ENCODE results near the gene AUNIP.

AUNIP gene

GRCh38 chr1:25878690-25879089 lies 19.4 kb upstream of the AUNIP start:
- Mint-ChIP-seq H3K36me3 (ENCODE audit: insufficient read depth) (no peaks in the 10 kb centered on the region), H3K27me3 (no peaks in the 10 kb centered on the region), H3K4me1 (ENCODE audit: low read depth in 2 of 2) (peaks cover 6 to 9% of the 10 kb centered on the region in 2 donors), H3K9me3 (no peaks in the 10 kb centered on the region), H3K27ac (no peak overlapping the region), H3K4me3 (no peak overlapping the region)
- no peak for ATAC-seq (replicated peaks)
- no peak for DNase-seq

- ATAC-seq (replicated peaks) (no peak), DNase-seq (no peak)
- Mint-ChIP-seq H3K4me3 (no peak overlapping the region), H3K9me3 (no peaks in the 10 kb centered on the region), H3K27me3 (no peaks in the 10 kb centered on the region), H3K36me3 (ENCODE audit: insufficient read depth) (no peaks in the 10 kb centered on the region), H3K27ac (no peak overlapping the region), H3K4me1 (ENCODE audit: low read depth in 2 of 2) (peaks cover 6 to 9% of the 10 kb centered on the region in 2 donors)
Observed at GRCh38 chr1:25877155-25877554, 17.9 kb upstream of the AUNIP start.

- peak overlapping the region; percentile 87 for H3K4me3 Mint-ChIP-seq
- ATAC-seq (replicated peaks), result no peak
- H3K27me3 Mint-ChIP-seq, result no peaks in the 10 kb centered on the region
- no peaks in the 10 kb centered on the region for H3K36me3 Mint-ChIP-seq (ENCODE audit: insufficient read depth)
- peak overlapping the region; percentile 1 to 42 for H3K27ac Mint-ChIP-seq
- no peak for DNase-seq
- peaks cover 6 to 9% of the 10 kb centered on the region in 2 donors for H3K4me1 Mint-ChIP-seq (ENCODE audit: low read depth in 2 of 2)
- H3K9me3 Mint-ChIP-seq, result no peaks in the 10 kb centered on the region
Observed at GRCh38 chr1:25876693-25877077, 17.4 kb upstream of the AUNIP start.

- no peaks in the 10 kb centered on the region for H3K27me3 Mint-ChIP-seq
- H3K36me3 Mint-ChIP-seq (ENCODE audit: insufficient read depth), result no peaks in the 10 kb centered on the region
- ATAC-seq (replicated peaks) (peak; percentile 39), DNase-seq (no peak)
- H3K4me1 Mint-ChIP-seq (ENCODE audit: low read depth in 2 of 2), result peaks cover 6 to 9% of the 10 kb centered on the region in 2 donors
- H3K9me3 Mint-ChIP-seq, result no peaks in the 10 kb centered on the region
- H3K4me3 Mint-ChIP-seq, result peak overlapping the region; percentile 87
- H3K27ac Mint-ChIP-seq, result peak overlapping the region; percentile 1 to 42
Observed at GRCh38 chr1:25875856-25876692, 16.8 kb upstream of the AUNIP start.

- H3K36me3 Mint-ChIP-seq (ENCODE audit: insufficient read depth), result no peaks in the 10 kb centered on the region
- H3K27me3 Mint-ChIP-seq, result no peaks in the 10 kb centered on the region
- H3K4me1 Mint-ChIP-seq (ENCODE audit: low read depth in 2 of 2), result peaks cover 6 to 9% of the 10 kb centered on the region in 2 donors
- peak; percentile 87 for ATAC-seq (replicated peaks)
- DNase-seq, result peak; percentile 46 to 59 (median 51)
- H3K4me3 Mint-ChIP-seq, result peak within 1 kb of the TSS; percentile 87
- no peaks in the 10 kb centered on the region for H3K9me3 Mint-ChIP-seq
- peak within 1 kb of the TSS; percentile 35 to 65 for H3K27ac Mint-ChIP-seq
Observed at GRCh38 chr1:25875154-25875855, 16.0 kb upstream of the AUNIP start, which contains the start of gene PAQR7. PAQR7 (minus strand) TSS chr1:25875708; CDS start chr1:25863839, 11,869 bp downstream.

- Mint-ChIP-seq H3K27ac (peak overlapping the region; percentile 35 to 65), H3K4me1 (ENCODE audit: low read depth in 2 of 2) (peaks cover 6 to 9% of the 10 kb centered on the region in 2 donors), H3K9me3 (no peaks in the 10 kb centered on the region), H3K4me3 (peak overlapping the region; percentile 87), H3K36me3 (ENCODE audit: insufficient read depth) (no peaks in the 10 kb centered on the region), H3K27me3 (no peaks in the 10 kb centered on the region)
- DNase-seq, result no peak
- no peak for ATAC-seq (replicated peaks)
Observed at GRCh38 chr1:25874635-25875153, 15.4 kb upstream of the AUNIP start.

GRCh38 chr1:25874209-25874608 lies 15.0 kb upstream of the AUNIP start:
- Mint-ChIP-seq H3K9me3 (no peaks in the 10 kb centered on the region), H3K27me3 (no peaks in the 10 kb centered on the region), H3K4me3 (peak overlapping the region in 1 of 2 donors; percentile 87), H3K27ac (no peak overlapping the region), H3K36me3 (ENCODE audit: insufficient read depth) (no peaks in the 10 kb centered on the region), H3K4me1 (ENCODE audit: low read depth in 2 of 2) (peaks cover 6 to 9% of the 10 kb centered on the region in 2 donors)
- DNase-seq (no peak), ATAC-seq (replicated peaks) (no peak)

- H3K27ac Mint-ChIP-seq, result no peak overlapping the region
- DNase-seq (no peak), ATAC-seq (replicated peaks) (no peak)
- no peaks in the 10 kb centered on the region for H3K36me3 Mint-ChIP-seq (ENCODE audit: insufficient read depth)
- H3K9me3 Mint-ChIP-seq, result no peaks in the 10 kb centered on the region
- no peak overlapping the region for H3K4me3 Mint-ChIP-seq
- peaks cover 6 to 9% of the 10 kb centered on the region in 2 donors for H3K4me1 Mint-ChIP-seq (ENCODE audit: low read depth in 2 of 2)
- no peaks in the 10 kb centered on the region for H3K27me3 Mint-ChIP-seq
Observed at GRCh38 chr1:25873120-25873519, 13.9 kb upstream of the AUNIP start.

GRCh38 chr1:25872713-25873112 lies 13.5 kb upstream of the AUNIP start:
- Mint-ChIP-seq H3K9me3 (no peaks in the 10 kb centered on the region), H3K4me1 (ENCODE audit: low read depth in 2 of 2) (peaks cover 6 to 9% of the 10 kb centered on the region in 2 donors), H3K36me3 (ENCODE audit: insufficient read depth) (no peaks in the 10 kb centered on the region), H3K27ac (no peak overlapping the region), H3K27me3 (no peaks in the 10 kb centered on the region), H3K4me3 (no peak overlapping the region)
- ATAC-seq (replicated peaks), result no peak
- no peak for DNase-seq

GRCh38 chr1:25871704-25872494 lies 12.6 kb upstream of the AUNIP start:
- no peak for ATAC-seq (replicated peaks)

GRCh38 chr1:25871086-25871703 lies 11.9 kb upstream of the AUNIP start:
- Mint-ChIP-seq H3K27me3 (no peaks in the 10 kb centered on the region), H3K4me1 (ENCODE audit: low read depth in 2 of 2) (peaks cover 6 to 8% of the 10 kb centered on the region in 2 donors), H3K36me3 (ENCODE audit: insufficient read depth) (no peaks in the 10 kb centered on the region), H3K9me3 (no peaks in the 10 kb centered on the region), H3K4me3 (no peak overlapping the region), H3K27ac (no peak overlapping the region)
- ATAC-seq (replicated peaks) (no peak), DNase-seq (no peak)

More at GRCh38 chr1:25871704-25872494, 12.6 kb upstream of the AUNIP start:
- H3K27ac Mint-ChIP-seq, result no peak overlapping the region
- H3K4me3 Mint-ChIP-seq, result no peak overlapping the region
- DNase-seq, result no peak
- H3K9me3 Mint-ChIP-seq, result no peaks in the 10 kb centered on the region
- H3K27me3 Mint-ChIP-seq, result no peaks in the 10 kb centered on the region
- peaks cover 6 to 9% of the 10 kb centered on the region in 2 donors for H3K4me1 Mint-ChIP-seq (ENCODE audit: low read depth in 2 of 2)
- H3K36me3 Mint-ChIP-seq (ENCODE audit: insufficient read depth), result no peaks in the 10 kb centered on the region

GRCh38 chr1:25870614-25871013 lies 11.4 kb upstream of the AUNIP start:
- no peak for DNase-seq
- Mint-ChIP-seq H3K4me3 (no peak overlapping the region), H3K27me3 (no peaks in the 10 kb centered on the region), H3K9me3 (no peaks in the 10 kb centered on the region), H3K27ac (no peak overlapping the region), H3K36me3 (ENCODE audit: insufficient read depth) (no peaks in the 10 kb centered on the region), H3K4me1 (ENCODE audit: low read depth in 2 of 2) (peaks cover 4 to 5% of the 10 kb centered on the region in 2 donors)
- ATAC-seq (replicated peaks), result no peak

Data from effector memory CD8-positive, alpha-beta T cell (primary cell).